HEK293 (cell line): ENCODE data around the gene SLC35F6.
A peak's percentile ranks its signal among the peaks of the same experiment; 100 is the strongest.

Experiments
- CTCF ChIA-PET: fragments of 350-600 bp; formaldehyde crosslinking; extraction: SDS; loops from one replicate; lab custom pipeline; 2021; ENCODE audit warnings: antibody characterized with exemption; lab: Yijun Ruan, JAX
- POLR2A ChIA-PET: fragments of 300-600 bp; formaldehyde crosslinking; extraction: SDS; loops from one replicate; lab custom pipeline; 2020; ENCODE audit warnings: antibody characterized with exemption, inconsistent platforms; lab: Yijun Ruan, JAX
- H3K27ac ChIP-seq: fragments of 200-500 bp; sonication (Bioruptor generic); 2 replicates; pipeline ENCODE4 v1.5.1; 2014; ENCODE audit warnings: low read depth, low read length, control low read depth, inconsistent platforms; ENCODE audit errors: extremely low read depth
- H3K36me3 ChIP-seq, 2 experiments: fragments of 200-500 bp in 1 of 2; sonication (Bioruptor generic) in 1 of 2; 1 replicate in 1 of 2; 2 replicates in 1 of 2; pipeline ENCODE4 v1.5.1; 2014 to 2017; ENCODE audit warnings: inconsistent platforms in 2 of 2, low read length in 2 of 2; ENCODE audit not compliant: control insufficient read depth in 2 of 2, insufficient read depth in 1 of 2
- H3K4me1 ChIP-seq: fragments of 200-500 bp; sonication (Bioruptor generic); 2 replicates; pipeline ENCODE4 v1.5.1; 2014; ENCODE audit warnings: mild to moderate bottlenecking, low read length, inconsistent platforms; ENCODE audit not compliant: control insufficient read depth, insufficient read depth
- H3K4me3 ChIP-seq: 2 replicates; pipeline ENCODE4 v1.5.1; 2011; ENCODE audit warnings: low read depth, mild to moderate bottlenecking, control low read depth, low read length, moderate library complexity
- H3K9me3 ChIP-seq: fragments of 200-500 bp; sonication (Bioruptor generic); 2 replicates; pipeline ENCODE4 v1.5.1; 2014; ENCODE audit warnings: low read depth, low read length, inconsistent platforms; ENCODE audit not compliant: control insufficient read depth, insufficient read depth
- BCL11A ChIP-seq: fragments of 450-650 bp; formaldehyde crosslinking; IDR thresholded peaks from 2 replicates; pipeline ENCODE4 v1.5.1; 2016; ENCODE audit warnings: low read depth, missing biosample characterization, missing genetic modification characterization
- BCL11B ChIP-seq: fragments of 450-650 bp; formaldehyde crosslinking; IDR thresholded peaks from 2 replicates; pipeline ENCODE4 v1.5.1; 2016; ENCODE audit warnings: low read depth, missing biosample characterization, missing genetic modification characterization
- GFI1B ChIP-seq: fragments of 450-650 bp; formaldehyde crosslinking; IDR thresholded peaks from 2 replicates; pipeline ENCODE4 v1.5.1; 2016; ENCODE audit warnings: missing biosample characterization, missing genetic modification characterization
- IKZF3 ChIP-seq: fragments of 450-650 bp; IDR thresholded peaks from 2 replicates; pipeline ENCODE4 v1.5.0; 2018; ENCODE audit warnings: missing biosample characterization, mild to moderate bottlenecking, missing genetic modification characterization, moderate library complexity
- KLF1 ChIP-seq: fragments of 450-650 bp; formaldehyde crosslinking; IDR thresholded peaks from 2 replicates; pipeline ENCODE4 v1.5.1; 2016; ENCODE audit warnings: missing biosample characterization, missing genetic modification characterization
- OSR2 ChIP-seq: fragments of 450-650 bp; formaldehyde crosslinking; IDR thresholded peaks from 2 replicates; pipeline ENCODE4 v1.5.1; 2016; ENCODE audit warnings: missing biosample characterization, missing genetic modification characterization
- SCRT2 ChIP-seq: fragments of 450-650 bp; formaldehyde crosslinking; IDR thresholded peaks from 2 replicates; pipeline ENCODE4 v1.5.1; 2016; ENCODE audit warnings: missing biosample characterization, missing genetic modification characterization
- SP2 ChIP-seq: fragments of 450-650 bp; formaldehyde crosslinking; IDR thresholded peaks from 2 replicates; pipeline ENCODE4 v1.5.1; 2016; ENCODE audit warnings: missing biosample characterization, missing genetic modification characterization
- TSHZ1 ChIP-seq: fragments of 450-650 bp; formaldehyde crosslinking; IDR thresholded peaks from 2 replicates; pipeline ENCODE4 v1.5.1; 2016; ENCODE audit warnings: missing biosample characterization, missing genetic modification characterization, borderline replicate concordance
- WT1 ChIP-seq: fragments of 450-650 bp; formaldehyde crosslinking; IDR thresholded peaks from 2 replicates; pipeline ENCODE4 v1.5.1; 2016; ENCODE audit warnings: missing biosample characterization, missing genetic modification characterization
- ZBTB1 ChIP-seq: fragments of 450-650 bp; formaldehyde crosslinking; IDR thresholded peaks from 2 replicates; pipeline ENCODE4 v1.5.1; 2016; ENCODE audit warnings: missing biosample characterization, missing genetic modification characterization
- ZBTB17 ChIP-seq: fragments of 450-650 bp; formaldehyde crosslinking; IDR thresholded peaks from 2 replicates; pipeline ENCODE4 v1.5.1; 2016; ENCODE audit warnings: missing biosample characterization, missing genetic modification characterization
- ZFP37 ChIP-seq: fragments of 450-650 bp; formaldehyde crosslinking; IDR thresholded peaks from 2 replicates; pipeline ENCODE4 v1.5.1; 2016; ENCODE audit warnings: missing biosample characterization, missing genetic modification characterization
- ZIC2 ChIP-seq: fragments of 450-650 bp; formaldehyde crosslinking; IDR thresholded peaks from 2 replicates; pipeline ENCODE4 v1.5.1; 2016; ENCODE audit warnings: missing biosample characterization, missing genetic modification characterization
- ZNF155 ChIP-seq: fragments of 450-650 bp; formaldehyde crosslinking; IDR thresholded peaks from 2 replicates; pipeline ENCODE4 v1.5.1; 2016; ENCODE audit warnings: missing biosample characterization, missing genetic modification characterization
- ZNF202 ChIP-seq: fragments of 450-650 bp; formaldehyde crosslinking; IDR thresholded peaks from 2 replicates; pipeline ENCODE4 v1.5.1; 2016; ENCODE audit warnings: missing biosample characterization, missing genetic modification characterization, borderline replicate concordance
- ZNF214 ChIP-seq: fragments of 450-650 bp; formaldehyde crosslinking; IDR thresholded peaks from 2 replicates; pipeline ENCODE4 v1.5.1; 2017; ENCODE audit warnings: missing biosample characterization, mild to moderate bottlenecking, missing genetic modification characterization, borderline replicate concordance
- ZNF23 ChIP-seq: fragments of 450-650 bp; formaldehyde crosslinking; IDR thresholded peaks from 2 replicates; pipeline ENCODE4 v1.5.1; 2016; ENCODE audit warnings: missing biosample characterization, missing genetic modification characterization, borderline replicate concordance
- ZNF366 ChIP-seq: fragments of 450-650 bp; formaldehyde crosslinking; conservative IDR thresholded peaks from 2 replicates; pipeline ENCODE4 v1.5.1; 2016; ENCODE audit warnings: missing biosample characterization, missing genetic modification characterization
- ZNF404 ChIP-seq: fragments of 450-650 bp; formaldehyde crosslinking; IDR thresholded peaks from 2 replicates; pipeline ENCODE4 v1.5.1; 2017; ENCODE audit warnings: missing biosample characterization, missing genetic modification characterization
- ZNF473 ChIP-seq: fragments of 450-650 bp; formaldehyde crosslinking; IDR thresholded peaks from 2 replicates; pipeline ENCODE4 v1.5.1; 2017; ENCODE audit warnings: missing biosample characterization, missing genetic modification characterization
- ZNF501 ChIP-seq: fragments of 450-650 bp; formaldehyde crosslinking; IDR thresholded peaks from 2 replicates; pipeline ENCODE4 v1.5.1; 2016; ENCODE audit warnings: missing biosample characterization, missing genetic modification characterization
- ZNF510 ChIP-seq: fragments of 450-650 bp; formaldehyde crosslinking; IDR thresholded peaks from 2 replicates; pipeline ENCODE4 v1.5.1; 2018; ENCODE audit warnings: mild to moderate bottlenecking, missing genetic modification characterization, missing biosample characterization; ENCODE audit not compliant: insufficient replicate concordance
- ZNF555 ChIP-seq: fragments of 450-650 bp; formaldehyde crosslinking; conservative IDR thresholded peaks from 2 replicates; pipeline ENCODE4 v1.5.1; 2017; ENCODE audit warnings: missing biosample characterization, mild to moderate bottlenecking, missing genetic modification characterization, inconsistent platforms
- ZNF558 ChIP-seq: fragments of 450-650 bp; formaldehyde crosslinking; IDR thresholded peaks from 2 replicates; pipeline ENCODE4 v1.5.1; 2016; ENCODE audit warnings: missing biosample characterization, missing genetic modification characterization
- ZNF600 ChIP-seq: fragments of 450-650 bp; formaldehyde crosslinking; IDR thresholded peaks from 2 replicates; pipeline ENCODE4 v1.5.1; 2016; ENCODE audit warnings: missing biosample characterization, missing genetic modification characterization
- ZNF658 ChIP-seq: fragments of 450-650 bp; formaldehyde crosslinking; IDR thresholded peaks from 2 replicates; pipeline ENCODE4; 2016; ENCODE audit warnings: missing biosample characterization, missing genetic modification characterization
- TF ChIP-seq, protein P1 (sequence below): fragments of 450-650 bp; formaldehyde crosslinking; IDR thresholded peaks from 2 replicates; pipeline ENCODE4 v1.5.1; 2017; ENCODE audit warnings: missing biosample characterization, missing genetic modification characterization

The SLC35F6 gene

GRCh38 chr2:26770986-26771586 is 7.0 kb downstream of the SLC35F6 start:
- H3K27ac ChIP-seq: no peak overlapping the region
- no peaks in the 10 kb centered on the region; the same call in 1 of the 2 replicates for H3K4me1 ChIP-seq
- no peak overlapping the region for H3K4me3 ChIP-seq
- CTCF ChIA-PET: interaction anchor here (0.8 to 1.5 kb wide), 9 partner anchors 14 to 205 kb away, joined by 3 to 7 read pairs (median 3); no protein-coding TSS in a partner anchor
- H3K36me3 ChIP-seq: peaks cover 0 to 27% of the 10 kb centered on the region in 2 experiments; a peak in 2 of 3 replicates
- POLR2A ChIA-PET: interaction anchor here (0.6 kb wide), 1 partner anchor 10 kb away, joined by 3 read pairs; no protein-coding TSS in a partner anchor
- TF ChIP-seq ZBTB17 (tag by site-specific recombination) (peak; percentile 47), ZIC2 (tag by site-specific recombination) (peak; percentile 77)
- TF ChIP-seq, protein P1, sequence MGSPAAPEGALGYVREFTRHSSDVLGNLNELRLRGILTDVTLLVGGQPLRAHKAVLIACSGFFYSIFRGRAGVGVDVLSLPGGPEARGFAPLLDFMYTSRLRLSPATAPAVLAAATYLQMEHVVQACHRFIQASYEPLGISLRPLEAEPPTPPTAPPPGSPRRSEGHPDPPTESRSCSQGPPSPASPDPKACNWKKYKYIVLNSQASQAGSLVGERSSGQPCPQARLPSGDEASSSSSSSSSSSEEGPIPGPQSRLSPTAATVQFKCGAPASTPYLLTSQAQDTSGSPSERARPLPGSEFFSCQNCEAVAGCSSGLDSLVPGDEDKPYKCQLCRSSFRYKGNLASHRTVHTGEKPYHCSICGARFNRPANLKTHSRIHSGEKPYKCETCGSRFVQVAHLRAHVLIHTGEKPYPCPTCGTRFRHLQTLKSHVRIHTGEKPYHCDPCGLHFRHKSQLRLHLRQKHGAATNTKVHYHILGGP (tag by site-specific recombination): no peak
- H3K9me3 ChIP-seq: no peaks in the 10 kb centered on the region

- no peaks in the 10 kb centered on the region; the same call in 1 of the 2 replicates for H3K4me1 ChIP-seq
- H3K36me3 ChIP-seq: peaks cover 4 to 38% of the 10 kb centered on the region in 2 experiments; a peak in 2 of 3 replicates
- no peak overlapping the region for H3K4me3 ChIP-seq
- ChIA-PET CTCF (interaction anchor here (1.3 to 1.4 kb wide), 2 partner anchors 15 to 68 kb away, joined by 4 to 7 read pairs; no protein-coding TSS in a partner anchor), POLR2A (no interaction called here)
- no peaks in the 10 kb centered on the region for H3K9me3 ChIP-seq
- no peak overlapping the region for H3K27ac ChIP-seq
- TF ChIP-seq ZFP37 (tag by site-specific recombination) (no peak), BCL11A (tag by site-specific recombination) (no peak), ZBTB17 (tag by site-specific recombination) (peak; percentile 53; the same call in 1 of the 2 replicates), SP2 (tag by site-specific recombination) (no peak), ZNF404 (tag by site-specific recombination) (no peak), ZNF23 (no peak), ZNF214 (tag by site-specific recombination) (no peak), SCRT2 (tag by site-specific recombination) (0 out of 2 replicates have a peak, but pooled peaks have one; percentile 19), ZNF501 (tag by site-specific recombination) (no peak), ZNF202 (tag by site-specific recombination) (no peak), TSHZ1 (no peak), ZNF555 (tag by site-specific recombination) (no peak), ZBTB1 (tag by site-specific recombination) (no peak), ZNF473 (tag by site-specific recombination) (no peak), BCL11B (tag by site-specific recombination) (no peak), GFI1B (tag by site-specific recombination) (no peak), OSR2 (no peak), ZNF558 (tag by site-specific recombination) (no peak), ZNF600 (tag by site-specific recombination) (peak; percentile 25; the same call in 1 of the 2 replicates), WT1 (no peak), IKZF3 (tag by site-specific recombination) (no peak), ZNF658 (no peak), ZNF155 (tag by site-specific recombination) (no peak), KLF1 (tag by site-specific recombination) (peak; percentile 65), ZNF510 (tag by site-specific recombination) (no peak), ZNF366 (no peak)
These were observed 8.2 kb downstream of the SLC35F6 start for GRCh38 chr2:26772064-26773001.
